MCF 10A (cell line): ENCODE measurements around the gene TERT. TPM values are rescaled to one million over a fixed set of nuclear protein-coding genes. Genes with fewer than 3 reads are reported as not detected.

Experiments
- BruUV-seq: library from RNA; stranded (reverse); fragments of 400-500 nt; replicated peaks from 2 replicates; lab custom pipeline; 2021; lab: Mats Ljungman, UMichigan
- CTCF ChIA-PET: fragments of 300-600 bp; sonication (Branson Sonifier 250); formaldehyde crosslinking; extraction: SDS; loops from one replicate; lab custom pipeline; 2021; ENCODE audit warnings: antibody characterized with exemption, inconsistent platforms; lab: Yijun Ruan, JAX
- POLR2A ChIA-PET: fragments of 300-600, 350-650 bp; sonication (Branson Sonifier 250); formaldehyde crosslinking; extraction: SDS; loops from one replicate; lab custom pipeline; 2020; ENCODE audit warnings: antibody characterized with exemption, inconsistent platforms; lab: Yijun Ruan, JAX
- DNase-seq: peaks from one replicate; pipeline ENCODE4 v3.0.0-alpha.2; 2018; ENCODE audit not compliant: unreplicated experiment
- H3K27ac Mint-ChIP-seq: one replicate; pipeline ENCODE4 v1.8.0; 2022; ENCODE audit warnings: mild to moderate bottlenecking, low read depth, mixed read lengths; ENCODE audit not compliant: unreplicated experiment
- H3K27me3 Mint-ChIP-seq: one replicate; pipeline ENCODE4 v1.8.0; 2022; ENCODE audit warnings: mixed read lengths; ENCODE audit not compliant: insufficient read depth, unreplicated experiment
- H3K36me3 Mint-ChIP-seq: one replicate; pipeline ENCODE4 v1.8.0; 2022; ENCODE audit warnings: mild to moderate bottlenecking, moderate library complexity, mixed read lengths; ENCODE audit not compliant: insufficient read depth, unreplicated experiment
- H3K4me1 Mint-ChIP-seq: one replicate; pipeline ENCODE4 v1.8.0; 2022; ENCODE audit warnings: mixed read lengths; ENCODE audit not compliant: insufficient read depth, unreplicated experiment
- H3K4me3 Mint-ChIP-seq: one replicate; pipeline ENCODE4 v1.8.0; 2022; ENCODE audit warnings: mild to moderate bottlenecking, moderate library complexity, mixed read lengths; ENCODE audit not compliant: unreplicated experiment
- H3K9me3 Mint-ChIP-seq: one replicate; pipeline ENCODE4 v1.8.0; 2022; ENCODE audit warnings: mixed read lengths; ENCODE audit not compliant: unreplicated experiment
- intact Hi-C: fragments of 100-400 bp; cut with micrococcal nuclease; formaldehyde crosslinking; loops from 2 replicates; pipeline ENCODE4 v1.14.1; 2022
- total RNA-seq: library from RNA; stranded (reverse); gene quantifications from 2 replicates; pipeline ENCODE4 v1.2.3, GENCODE V29; 2022
- TF ChIP-seq, protein P1 (sequence below): fragments of 200-600 bp; IDR thresholded peaks from one replicate; pipeline ENCODE4 v1.8.0; 2022; ENCODE audit warnings: antibody characterized with exemption, mild to moderate bottlenecking; ENCODE audit not compliant: unreplicated experiment

The TERT gene
- total RNA-seq, 1 experiment from 2014 or later = 0.16 TPM

DNA sequence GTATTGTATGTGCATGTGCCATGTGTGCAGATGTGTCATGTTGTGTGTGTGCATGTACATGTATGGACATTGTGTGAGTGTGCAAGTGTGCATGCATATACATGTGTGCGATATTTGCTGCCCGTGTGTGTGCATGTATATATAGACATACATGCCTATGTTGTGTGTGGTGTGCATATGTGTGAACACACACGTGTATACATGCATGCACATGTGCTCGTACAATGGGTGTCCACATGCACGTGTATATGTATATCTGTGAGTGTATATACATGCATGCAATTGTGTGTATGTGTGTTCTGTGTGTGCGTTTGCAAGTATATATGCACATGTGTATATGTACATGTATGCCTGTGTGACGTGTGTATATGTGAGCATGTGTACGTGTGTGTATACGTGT, 72.7 kb downstream of the TERT start:
- DNase-seq = no peak
- H3K4me1 Mint-ChIP-seq = no peaks in the 10 kb centered on the region
- ChIA-PET CTCF (interaction anchor here (0.6 kb wide), 1 partner anchor 431 kb away, joined by 3 read pairs; no protein-coding TSS in a partner anchor), POLR2A (no interaction called here)
- no peaks in the 10 kb centered on the region for H3K36me3 Mint-ChIP-seq
- intact Hi-C loops = no loop called here
- no TSS peak for BruUV-seq
- no peak overlapping the region for H3K4me3 Mint-ChIP-seq
- peaks cover 11% of the 10 kb centered on the region for H3K27me3 Mint-ChIP-seq
- no peaks in the 10 kb centered on the region for H3K9me3 Mint-ChIP-seq
- no peak overlapping the region for H3K27ac Mint-ChIP-seq
- TF ChIP-seq, protein P1, sequence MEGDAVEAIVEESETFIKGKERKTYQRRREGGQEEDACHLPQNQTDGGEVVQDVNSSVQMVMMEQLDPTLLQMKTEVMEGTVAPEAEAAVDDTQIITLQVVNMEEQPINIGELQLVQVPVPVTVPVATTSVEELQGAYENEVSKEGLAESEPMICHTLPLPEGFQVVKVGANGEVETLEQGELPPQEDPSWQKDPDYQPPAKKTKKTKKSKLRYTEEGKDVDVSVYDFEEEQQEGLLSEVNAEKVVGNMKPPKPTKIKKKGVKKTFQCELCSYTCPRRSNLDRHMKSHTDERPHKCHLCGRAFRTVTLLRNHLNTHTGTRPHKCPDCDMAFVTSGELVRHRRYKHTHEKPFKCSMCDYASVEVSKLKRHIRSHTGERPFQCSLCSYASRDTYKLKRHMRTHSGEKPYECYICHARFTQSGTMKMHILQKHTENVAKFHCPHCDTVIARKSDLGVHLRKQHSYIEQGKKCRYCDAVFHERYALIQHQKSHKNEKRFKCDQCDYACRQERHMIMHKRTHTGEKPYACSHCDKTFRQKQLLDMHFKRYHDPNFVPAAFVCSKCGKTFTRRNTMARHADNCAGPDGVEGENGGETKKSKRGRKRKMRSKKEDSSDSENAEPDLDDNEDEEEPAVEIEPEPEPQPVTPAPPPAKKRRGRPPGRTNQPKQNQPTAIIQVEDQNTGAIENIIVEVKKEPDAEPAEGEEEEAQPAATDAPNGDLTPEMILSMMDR = no peak

DNA sequence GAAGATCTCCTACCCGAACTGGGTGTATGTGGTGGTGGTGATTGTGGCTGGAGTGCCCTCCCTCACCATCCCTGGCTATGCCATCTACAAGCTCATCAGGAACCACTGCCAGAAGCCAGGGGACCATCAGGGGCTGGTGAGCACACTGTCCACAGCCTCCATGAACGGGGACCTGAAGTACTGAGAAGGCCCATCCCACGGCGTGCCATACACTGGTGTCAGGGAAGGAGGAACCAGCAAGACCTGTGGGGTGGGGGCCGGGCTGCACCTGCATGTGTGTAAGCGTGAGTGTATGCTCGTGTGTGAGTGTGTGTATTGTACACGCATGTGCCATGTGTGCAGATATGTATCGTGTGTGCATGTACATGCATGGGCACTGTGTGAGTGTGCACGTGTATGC, 73.1 kb downstream of the TERT start:
- BruUV-seq = no TSS peak
- Mint-ChIP-seq H3K36me3 (no peaks in the 10 kb centered on the region), H3K9me3 (no peaks in the 10 kb centered on the region), H3K27ac (no peak overlapping the region), H3K4me3 (no peak overlapping the region), H3K27me3 (peaks cover 11% of the 10 kb centered on the region), H3K4me1 (no peaks in the 10 kb centered on the region)
- TF ChIP-seq, protein P1 = no peak
- ChIA-PET CTCF (interaction anchor here (0.6 kb wide), 1 partner anchor 431 kb away, joined by 3 read pairs; no protein-coding TSS in a partner anchor), POLR2A (no interaction called here)
- no peak for DNase-seq
- intact Hi-C loops = no loop called here

DNA sequence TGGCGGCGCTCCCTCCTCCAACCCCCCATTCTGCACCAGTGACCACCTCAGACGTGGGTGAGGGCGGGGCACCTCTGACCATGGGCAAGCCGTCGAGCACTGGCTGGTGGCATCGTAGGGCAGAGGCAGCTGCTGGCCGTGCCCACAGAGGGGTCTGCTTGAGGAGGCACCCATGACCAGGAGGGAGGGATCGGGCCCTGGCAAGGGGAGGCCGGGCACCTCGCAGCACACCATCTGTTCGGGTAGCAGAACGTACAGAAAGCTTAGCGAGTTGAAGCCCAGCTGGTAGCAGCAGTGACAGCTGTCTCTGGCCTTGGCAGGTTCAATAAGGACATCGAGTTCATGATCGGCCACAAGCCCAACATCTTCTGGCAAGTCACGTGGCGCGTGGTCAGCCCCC, 74.0 kb downstream of the TERT start:
- BruUV-seq = no TSS peak
- Mint-ChIP-seq H3K27ac (no peak overlapping the region), H3K36me3 (no peaks in the 10 kb centered on the region), H3K4me1 (no peaks in the 10 kb centered on the region), H3K9me3 (no peaks in the 10 kb centered on the region), H3K4me3 (no peak overlapping the region), H3K27me3 (peaks cover 5% of the 10 kb centered on the region)
- DNase-seq = no peak
- POLR2A ChIA-PET = no interaction called here
- intact Hi-C loops = no loop called here
- CTCF ChIA-PET = interaction anchor here (0.7 kb wide), 1 partner anchor 512 kb away, joined by 6 read pairs; no protein-coding TSS in a partner anchor
- TF ChIP-seq, protein P1 = no peak

DNA sequence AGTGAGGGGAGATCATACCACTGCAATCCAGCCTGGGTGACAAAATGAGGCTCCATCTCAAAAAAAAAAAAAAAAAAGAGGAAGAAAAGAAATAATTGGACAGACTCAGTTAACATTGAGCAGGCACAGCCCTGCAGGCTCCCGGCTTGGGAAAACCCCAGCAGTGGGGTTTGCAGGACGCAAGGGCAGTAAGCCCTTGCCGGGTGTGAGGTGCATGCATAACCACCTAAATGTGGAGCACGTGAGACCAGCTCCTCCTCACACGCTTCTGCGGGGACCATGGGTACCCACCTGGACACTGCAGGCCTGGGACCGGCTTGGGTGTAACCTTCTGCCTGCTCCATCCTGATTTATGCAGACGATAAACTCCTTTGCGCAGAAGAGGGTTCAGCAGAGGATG, 74.5 kb downstream of the TERT start:
- POLR2A ChIA-PET = no interaction called here
- H3K9me3 Mint-ChIP-seq = no peaks in the 10 kb centered on the region
- DNase-seq = no peak
- H3K27me3 Mint-ChIP-seq = peaks cover under 1% of the 10 kb centered on the region
- H3K36me3 Mint-ChIP-seq = no peaks in the 10 kb centered on the region
- H3K27ac Mint-ChIP-seq = no peak overlapping the region
- intact Hi-C loops = no loop called here
- H3K4me1 Mint-ChIP-seq = no peaks in the 10 kb centered on the region
- H3K4me3 Mint-ChIP-seq = no peak overlapping the region
- TF ChIP-seq, protein P1 = no peak
- BruUV-seq = no TSS peak
- CTCF ChIA-PET = interaction anchor here (0.7 kb wide), 1 partner anchor 512 kb away, joined by 6 read pairs; no protein-coding TSS in a partner anchor
